Right forelimb (tissue), 1 donor: ENCODE measurements around the gene CITED2.
"Not testable (repeated sequence)": the region's sequence is repeated elsewhere in the genome, so short reads cannot be mapped to it uniquely, and the experiment has no call there.

Experiments
- DNase-seq: peaks from one replicate; pipeline ENCODE4 v3.0.0-alpha.2; 2018

CITED2 gene

GRCh38 chr6:139374357-139375225 lies at the start of gene CITED2:
Gene CITED2 (minus strand): TSS chr6:139374648. CDS start chr6:139373944, 704 bp downstream.
- DNase-seq = peak; percentile 96

DNA sequence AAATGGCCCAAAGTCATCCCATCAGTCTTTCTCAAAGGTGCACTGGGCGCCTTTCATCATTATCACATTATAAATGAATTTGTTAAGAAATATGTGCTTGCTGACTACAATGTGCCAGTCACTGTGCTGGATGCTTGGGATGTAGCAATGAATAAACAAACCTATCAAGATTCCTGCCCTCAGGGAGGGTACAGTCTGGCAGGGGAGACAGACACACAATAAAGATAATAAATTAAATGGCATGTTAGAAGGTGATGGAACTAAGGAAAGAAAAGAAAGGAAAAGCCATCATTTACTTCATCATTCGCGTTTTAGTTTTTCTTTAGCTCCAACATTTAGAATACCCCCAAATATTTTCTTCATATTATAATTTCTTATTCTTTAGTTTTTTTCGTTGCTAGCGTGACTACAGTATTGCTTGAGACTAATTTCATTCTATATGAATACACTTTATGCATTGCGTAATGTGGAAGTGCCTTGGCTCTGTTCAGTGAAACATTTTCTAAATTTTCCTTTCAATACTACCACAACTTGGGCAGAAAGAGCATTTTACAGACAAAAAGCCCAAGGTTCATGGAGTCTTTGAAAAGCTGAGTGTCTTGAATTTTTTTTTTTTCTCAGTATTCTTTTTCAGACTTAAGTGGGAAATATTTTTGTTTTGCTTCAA lies 48.7 kb upstream of the CITED2 start:
- no peak for DNase-seq

GRCh38 chr6:139422105-139423036 lies 47.9 kb upstream of the CITED2 start:
- DNase-seq = no peak

GRCh38 chr6:139418481-139419132 lies 44.2 kb upstream of the CITED2 start:
- no peak for DNase-seq

DNA sequence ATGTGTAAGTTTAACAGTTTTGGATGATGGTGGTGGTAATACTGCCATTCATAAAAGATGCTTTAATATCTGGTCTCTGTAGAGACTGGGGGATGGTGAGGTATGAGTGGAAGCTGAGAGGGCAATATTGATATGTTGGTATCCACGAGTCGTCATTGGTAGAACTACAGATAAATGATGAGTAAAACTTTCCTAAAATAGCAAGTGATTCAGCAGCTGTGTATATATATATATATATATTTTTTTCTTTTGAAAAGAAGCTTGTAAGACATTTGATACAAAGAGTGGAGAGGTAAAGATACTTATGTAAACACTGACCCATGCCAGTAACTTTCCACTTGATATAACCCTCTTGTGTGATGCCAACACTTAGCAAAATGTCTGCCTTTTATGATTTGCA lies 41.7 kb upstream of the CITED2 start:
- no peak for DNase-seq

DNA sequence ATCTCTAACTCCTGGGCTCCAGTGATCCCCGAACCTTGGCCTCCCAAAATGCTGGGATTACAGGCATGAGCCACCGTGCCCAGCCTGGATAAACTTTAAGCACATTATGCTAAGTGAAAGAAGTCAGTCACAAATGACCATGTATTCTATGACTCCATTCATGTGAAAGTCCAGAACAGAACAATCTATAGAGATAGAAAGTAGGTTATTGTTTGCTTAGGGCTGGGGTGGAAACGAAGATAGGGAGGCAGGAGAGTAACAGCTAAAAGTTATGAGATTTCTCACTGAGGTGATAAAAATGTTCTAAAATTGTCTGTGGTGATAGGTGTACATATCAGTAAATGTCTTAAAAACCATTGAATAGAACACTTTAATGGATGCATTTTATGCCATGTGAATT lies 40.9 kb upstream of the CITED2 start:
- DNase-seq = no peak

DNA sequence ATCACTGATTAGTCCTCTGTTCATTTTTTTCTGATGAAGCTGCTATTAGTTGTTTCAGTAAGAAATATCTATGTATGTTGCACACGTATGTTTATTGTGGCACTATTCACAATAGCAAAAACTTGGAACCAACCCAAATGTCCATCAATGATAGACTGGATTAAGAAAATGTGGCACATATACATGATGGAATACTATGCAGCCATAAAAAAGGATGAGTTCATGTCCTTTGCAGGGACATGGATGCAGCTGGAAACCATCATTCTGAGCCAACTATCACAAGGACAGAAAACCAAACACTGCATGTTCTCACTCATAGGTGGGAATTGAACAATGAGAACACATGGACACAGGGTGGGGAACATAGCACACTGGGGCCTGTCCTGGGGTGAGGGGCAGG lies 37.7 kb upstream of the CITED2 start:
- not testable (repeated sequence) for DNase-seq

GRCh38 chr6:139409026-139409425 lies 34.6 kb upstream of the CITED2 start:
- no peak for DNase-seq

DNA sequence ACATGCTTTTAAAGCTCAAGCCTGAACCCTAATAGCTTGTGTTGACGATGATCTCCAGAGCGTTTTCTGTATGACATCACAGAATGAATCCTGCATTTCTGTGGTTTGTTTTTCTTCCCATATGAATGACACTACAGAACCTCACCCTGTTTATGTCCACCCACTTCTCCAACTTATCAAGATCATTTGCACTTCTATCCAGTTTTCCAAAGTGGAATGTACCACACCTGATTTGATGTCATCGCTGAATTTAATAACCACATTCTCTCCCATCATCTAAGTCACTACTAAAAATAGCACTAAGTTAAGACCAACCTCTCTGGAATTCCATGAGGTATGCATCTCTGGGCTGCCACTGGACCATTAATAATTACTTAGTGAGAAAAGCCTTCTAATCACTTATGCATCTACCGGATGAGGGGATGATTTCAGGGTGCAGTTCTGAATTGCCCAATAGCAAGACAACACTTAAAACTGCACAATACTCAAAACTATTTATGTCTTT lies 33.3 kb upstream of the CITED2 start:
- no peak for DNase-seq

GRCh38 chr6:139406577-139407343 lies 32.3 kb upstream of the CITED2 start:
- DNase-seq = no peak

- no peak for DNase-seq
Measured at GRCh38 chr6:139402876-139403386, 28.5 kb upstream of the CITED2 start.

- DNase-seq = no peak
Measured at GRCh38 chr6:139398658-139399057, 24.2 kb upstream of the CITED2 start.

GRCh38 chr6:139395891-139396301 lies 21.4 kb upstream of the CITED2 start:
- DNase-seq = no peak

DNA sequence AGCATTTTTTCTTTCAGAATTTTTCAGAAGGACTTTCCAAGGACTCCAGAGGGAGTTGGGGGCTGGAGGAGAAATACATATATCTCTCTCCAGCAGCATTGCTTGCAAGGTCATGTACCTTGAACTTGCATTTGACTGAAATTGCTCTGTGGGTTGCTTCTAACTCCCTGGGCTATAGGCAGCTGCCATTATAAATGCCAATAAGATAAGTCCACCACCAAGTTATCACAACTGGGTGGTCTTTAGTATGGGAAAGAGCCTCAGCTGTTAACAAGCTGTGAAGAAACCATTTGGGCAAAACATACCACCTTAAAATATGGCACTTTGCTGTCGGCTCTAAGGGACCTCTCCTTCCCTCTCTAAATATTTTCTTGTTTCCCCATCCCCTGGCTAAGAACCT lies 20.9 kb upstream of the CITED2 start:
- no peak for DNase-seq

GRCh38 chr6:139394027-139394649 lies 19.7 kb upstream of the CITED2 start:
- no peak for DNase-seq

GRCh38 chr6:139392794-139393193 lies 18.3 kb upstream of the CITED2 start:
- no peak for DNase-seq

DNA sequence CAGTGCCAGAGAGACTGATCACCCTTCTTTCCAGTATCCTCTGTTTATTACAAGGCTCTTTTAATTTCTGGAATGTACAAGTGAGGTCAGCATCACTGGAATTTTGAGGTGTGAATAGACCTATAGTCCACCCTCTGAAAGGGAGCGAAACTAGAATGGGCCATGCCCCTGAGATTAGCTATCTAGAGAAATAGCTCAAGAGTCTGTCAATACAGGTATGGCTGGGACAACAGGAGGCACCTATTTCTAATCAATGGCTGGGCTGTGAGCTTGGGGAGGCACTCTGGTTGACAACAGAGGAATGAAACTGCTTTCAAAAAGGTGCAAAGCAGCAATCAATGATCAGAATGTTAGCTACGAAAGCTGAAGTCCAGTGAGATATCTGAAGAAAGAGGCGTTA lies 17.3 kb upstream of the CITED2 start:
- no peak for DNase-seq

- DNase-seq = no peak
Measured at GRCh38 chr6:139390447-139390846, 16.0 kb upstream of the CITED2 start.

GRCh38 chr6:139388384-139388783 lies 13.9 kb upstream of the CITED2 start:
- no peak for DNase-seq

GRCh38 chr6:139386404-139386803 lies 12.0 kb upstream of the CITED2 start:
- no peak for DNase-seq
